HepG2 (cell line): ENCODE measurements around the gene IRGQ. TPM values are rescaled to one million over a fixed set of nuclear protein-coding genes. Genes with fewer than 3 reads are reported as not detected.

Experiments used
- HNRNPLL ChIP-seq: fragments of 200-400 bp; formaldehyde crosslinking; IDR thresholded peaks from 2 replicates; pipeline ENCODE4 v1.6.1; 2017; ENCODE audit warnings: mild to moderate bottlenecking, low read depth, low read length; ENCODE audit not compliant: poor library complexity, severe bottlenecking
- KDM4B ChIP-seq: sonication (generic); formaldehyde crosslinking; IDR thresholded peaks from 2 replicates; pipeline ENCODE4 v1.4.0; 2020; ENCODE audit warnings: missing genetic modification reagents
- SMC3 ChIP-seq: IDR thresholded peaks from 2 replicates; pipeline ENCODE4 v1.6.1; 2011; ENCODE audit warnings: low read length, improper control_type of control experiment
- THAP11 ChIP-seq: IDR thresholded peaks from 2 replicates; pipeline ENCODE4 v1.6.1; 2016; ENCODE audit warnings: missing biosample characterization, missing genetic modification reagents
- XRCC5 ChIP-seq: fragments of 200-400 bp; formaldehyde crosslinking; optimal IDR thresholded peaks from 2 replicates; pipeline ENCODE3; 2017; ENCODE audit warnings: mild to moderate bottlenecking, low read length
- ZNF329 ChIP-seq: sonication (generic); formaldehyde crosslinking; IDR thresholded peaks from 2 replicates; pipeline ENCODE4 v1.9.0; 2021; ENCODE audit warnings: low read depth, mild to moderate bottlenecking, missing genetic modification reagents
- ZNF589 ChIP-seq: sonication (generic); formaldehyde crosslinking; conservative IDR thresholded peaks from 2 replicates; pipeline ENCODE4 v1.8.0; 2022; ENCODE audit warnings: mild to moderate bottlenecking, moderate library complexity, missing genetic modification reagents
- ZNF83 ChIP-seq: sonication (generic); formaldehyde crosslinking; IDR thresholded peaks from 2 replicates; pipeline ENCODE4 v1.4.0; 2020; ENCODE audit warnings: missing genetic modification reagents, mild to moderate bottlenecking, borderline replicate concordance
- polyA plus RNA-seq, 8 experiments: library from polyadenylated mRNA; depleted of rRNA in 3 of 8; stranded (reverse) in 7 of 8; unstranded in 1 of 8; fragments of >200 nt; fragmentation: Illumina TruSeq in 4 of 8; extraction: Trizol in 4 of 8; gene quantifications; 2 replicates each; pipeline versions ENCODE4 v1.2.1 to v1.2.3, GENCODE V29; 2011 to 2016; ENCODE audit warnings: low read depth in 4 of 8, missing spikeins in 1 of 8, mixed read lengths in 1 of 8; ENCODE audit not compliant: insufficient read depth in 1 of 8
- total RNA-seq, 5 experiments: library from RNA; depleted of rRNA; stranded (reverse); fragments of >200 nt; fragmentation: Illumina TruSeq; extraction: Trizol; gene quantifications; 2 replicates each; pipeline ENCODE4 v1.2.3, GENCODE V29; 2016; ENCODE audit warnings: low read depth in 1 of 5
- TF ChIP-seq, protein P1 (sequence below): sonication (generic); formaldehyde crosslinking; IDR thresholded peaks from 2 replicates; pipeline ENCODE4 v1.4.0; 2020; ENCODE audit warnings: mild to moderate bottlenecking, low read depth, missing genetic modification reagents
- TF ChIP-seq, protein P2 (sequence below): sonication (generic); formaldehyde crosslinking; IDR thresholded peaks from 2 replicates; pipeline ENCODE4 v1.8.1; 2023; ENCODE audit warnings: mild to moderate bottlenecking, moderate library complexity, missing genetic modification reagents
- TF ChIP-seq, protein P3 (sequence below): sonication (generic); formaldehyde crosslinking; IDR thresholded peaks from 2 replicates; pipeline ENCODE4 v1.4.0; 2020; ENCODE audit warnings: missing genetic modification reagents

Gene IRGQ
- total and polyA plus RNA-seq, 2 of the 13 experiments (the other 11 are each of a cell fraction or from before 2014, with no cell fraction given) = 11.6 to 12.4 TPM

DNA sequence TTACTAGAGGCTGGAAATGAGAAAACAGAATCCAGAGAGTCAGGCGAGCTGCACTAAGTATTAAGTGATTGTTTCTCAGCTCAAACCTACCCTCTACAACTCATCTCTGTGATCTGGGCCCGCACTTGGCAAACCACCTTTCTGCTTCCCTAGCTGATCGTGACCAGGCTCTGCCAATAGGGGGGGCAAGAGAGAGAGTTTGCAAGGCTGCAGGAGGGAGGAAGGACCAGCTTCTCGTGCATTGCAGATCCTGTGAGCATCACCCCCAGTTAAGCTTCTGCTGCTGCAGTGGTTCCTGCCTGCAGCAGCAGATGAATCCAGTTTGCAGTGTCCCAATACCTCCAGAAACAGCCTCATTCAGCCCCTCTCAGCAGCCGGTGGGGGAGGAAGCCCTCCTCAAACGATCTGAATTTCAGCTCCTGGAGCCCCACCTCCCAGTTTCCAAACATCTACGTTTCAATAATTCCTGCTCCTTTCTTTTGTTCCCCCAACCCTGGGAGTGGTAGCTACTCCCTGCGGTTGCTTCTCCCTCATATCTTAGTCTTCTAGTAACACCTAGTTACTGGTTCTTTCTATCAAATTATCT lies 40.7 kb downstream of the IRGQ start (continued):
- TF ChIP-seq, protein P1, sequence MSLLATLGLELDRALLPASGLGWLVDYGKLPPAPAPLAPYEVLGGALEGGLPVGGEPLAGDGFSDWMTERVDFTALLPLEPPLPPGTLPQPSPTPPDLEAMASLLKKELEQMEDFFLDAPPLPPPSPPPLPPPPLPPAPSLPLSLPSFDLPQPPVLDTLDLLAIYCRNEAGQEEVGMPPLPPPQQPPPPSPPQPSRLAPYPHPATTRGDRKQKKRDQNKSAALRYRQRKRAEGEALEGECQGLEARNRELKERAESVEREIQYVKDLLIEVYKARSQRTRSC (CRISPR knock-in tag) = no peak
- no peak for TF ChIP-seq ZNF329 (CRISPR knock-in tag)
- TF ChIP-seq, protein P2, sequence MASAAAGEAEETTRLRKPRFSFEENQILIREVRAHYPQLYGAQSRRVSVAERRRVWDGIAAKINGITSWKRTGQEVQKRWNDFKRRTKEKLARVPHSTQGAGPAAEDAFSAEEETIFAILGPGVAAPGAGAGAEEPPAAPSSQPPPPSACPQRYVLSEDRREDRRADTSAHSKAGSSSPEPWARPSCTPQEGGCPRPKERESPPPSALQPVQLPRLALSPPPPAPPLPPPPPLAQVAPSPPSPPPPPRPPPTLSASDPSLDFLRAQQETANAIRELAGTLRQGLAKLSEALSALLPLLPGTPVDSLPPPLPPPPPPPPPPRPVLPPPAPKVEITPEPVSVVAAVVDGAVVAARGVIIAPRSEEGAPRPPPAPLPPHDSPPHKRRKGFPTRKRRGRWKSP (CRISPR knock-in tag) = no peak
- peak; percentile 79 for TF ChIP-seq XRCC5
- peak; percentile 33; the same call in 1 of the 2 replicates for TF ChIP-seq THAP11 (CRISPR knock-in tag)
- TF ChIP-seq, protein P3, sequence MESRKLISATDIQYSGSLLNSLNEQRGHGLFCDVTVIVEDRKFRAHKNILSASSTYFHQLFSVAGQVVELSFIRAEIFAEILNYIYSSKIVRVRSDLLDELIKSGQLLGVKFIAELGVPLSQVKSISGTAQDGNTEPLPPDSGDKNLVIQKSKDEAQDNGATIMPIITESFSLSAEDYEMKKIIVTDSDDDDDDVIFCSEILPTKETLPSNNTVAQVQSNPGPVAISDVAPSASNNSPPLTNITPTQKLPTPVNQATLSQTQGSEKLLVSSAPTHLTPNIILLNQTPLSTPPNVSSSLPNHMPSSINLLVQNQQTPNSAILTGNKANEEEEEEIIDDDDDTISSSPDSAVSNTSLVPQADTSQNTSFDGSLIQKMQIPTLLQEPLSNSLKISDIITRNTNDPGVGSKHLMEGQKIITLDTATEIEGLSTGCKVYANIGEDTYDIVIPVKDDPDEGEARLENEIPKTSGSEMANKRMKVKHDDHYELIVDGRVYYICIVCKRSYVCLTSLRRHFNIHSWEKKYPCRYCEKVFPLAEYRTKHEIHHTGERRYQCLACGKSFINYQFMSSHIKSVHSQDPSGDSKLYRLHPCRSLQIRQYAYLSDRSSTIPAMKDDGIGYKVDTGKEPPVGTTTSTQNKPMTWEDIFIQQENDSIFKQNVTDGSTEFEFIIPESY (CRISPR knock-in tag) = 0 out of 2 replicates have a peak, but pooled peaks have one; percentile 13
- TF ChIP-seq SMC3 = peak; percentile 67
- no peak for TF ChIP-seq HNRNPLL
- TF ChIP-seq ZNF589 (CRISPR knock-in tag) = no peak
- no peak for TF ChIP-seq ZNF83 (CRISPR knock-in tag)
- TF ChIP-seq KDM4B = no peak
